GM12864 (cell line): Measurements from ENCODE around the gene CCDC149.

Experiments
- DNase-seq: peaks from one replicate; pipeline ENCODE4 v3.0.0-alpha.2; 2011; ENCODE audit warnings: low read depth
- H3K4me3 ChIP-seq: 2 replicates; pipeline ENCODE4 v1.5.1; 2011; ENCODE audit warnings: mild to moderate bottlenecking, low read depth, low read length, control low read depth
- CTCF ChIP-seq: IDR thresholded peaks from 2 replicates; pipeline ENCODE4 v1.5.1; 2011; ENCODE audit warnings: low read depth, mild to moderate bottlenecking, moderate library complexity, low read length, control low read depth, inconsistent platforms; ENCODE audit errors: missing control alignments

CCDC149 gene

GRCh38 chr4:24892278-24892677 is 20.6 kb downstream of the CCDC149 start:
- no peak for DNase-seq
- no peak overlapping the region for H3K4me3 ChIP-seq
- no peak for TF ChIP-seq CTCF

- no peak for DNase-seq
- no peak overlapping the region for H3K4me3 ChIP-seq
- no peak for TF ChIP-seq CTCF
These were observed 22.2 kb downstream of the CCDC149 start for GRCh38 chr4:24890561-24891126.

GRCh38 chr4:24889991-24890390 is 22.9 kb downstream of the CCDC149 start:
- DNase-seq: no peak
- TF ChIP-seq CTCF: no peak
- no peak overlapping the region for H3K4me3 ChIP-seq

- no peak overlapping the region for H3K4me3 ChIP-seq
- no peak for TF ChIP-seq CTCF
- DNase-seq: no peak
These were observed 24.1 kb downstream of the CCDC149 start for GRCh38 chr4:24888475-24889344.

GRCh38 chr4:24887881-24888430 is 24.9 kb downstream of the CCDC149 start:
- TF ChIP-seq CTCF: no peak
- no peak for DNase-seq
- no peak overlapping the region for H3K4me3 ChIP-seq

- H3K4me3 ChIP-seq: no peak overlapping the region
- TF ChIP-seq CTCF: no peak
- DNase-seq: no peak
These were observed 26.2 kb downstream of the CCDC149 start for GRCh38 chr4:24886596-24886995.
